Measurements from ENCODE around the gene C5orf58. TPM values are rescaled to one million over a fixed set of nuclear protein-coding genes. Genes with fewer than 3 reads are reported as not detected.

C5orf58 gene
- total and polyA plus RNA-seq, 10 of the 15 experiments (the other 5 are each of a cell fraction or from before 2014, with no cell fraction given), result 0.13 to 0.27 (median 0.26) TPM; not detected in 7

GRCh38 chr5:170223360-170223759 is 9.4 kb upstream of the C5orf58 start (continued):
- TF ChIP-seq ZNF592 (IDR thresholded peaks at IDR 0.05) (no peak), IKZF2 (IDR thresholded peaks at IDR 0.05) (no peak), REST (IDR thresholded peaks at IDR 0.05; ENCODE audit: low read depth, low read length) (no peak), MTA3 (IDR thresholded peaks at IDR 0.05; ENCODE audit: borderline replicate concordance, low read length) (no peak)

Measured in GM12878 (cell line).